Trophoblast cell (in vitro differentiated cells and primary cell): ENCODE measurements around the gene IL20RA.
A peak's percentile ranks its signal among the peaks of the same experiment; 100 is the strongest.

Experiments used
- DNase-seq, 2 donors: peaks; one replicate each; pipeline ENCODE4 v3.0.0-alpha.2; 2016
- H2AFZ ChIP-seq: 2 replicates; pipeline ENCODE4 v1.6.1; 2013; ENCODE audit warnings: low read length, moderate library complexity, mild to moderate bottlenecking; ENCODE audit not compliant: insufficient read depth, poor library complexity
- H2AK5ac ChIP-seq: 2 replicates; pipeline ENCODE4 v1.6.1; 2013; ENCODE audit warnings: mild to moderate bottlenecking, low read length
- H2BK120ac ChIP-seq: 2 replicates; pipeline ENCODE4 v1.6.1; 2013; ENCODE audit warnings: low read length, mild to moderate bottlenecking, moderate library complexity; ENCODE audit not compliant: insufficient read depth, poor library complexity
- H2BK12ac ChIP-seq: 2 replicates; pipeline ENCODE4 v1.6.1; 2013; ENCODE audit warnings: mild to moderate bottlenecking, low read length, moderate library complexity
- H2BK5ac ChIP-seq: 2 replicates; pipeline ENCODE4 v1.6.1; 2013; ENCODE audit warnings: low read length, low read depth, moderate library complexity, mild to moderate bottlenecking; ENCODE audit not compliant: poor library complexity
- H3K14ac ChIP-seq: 2 replicates; pipeline ENCODE4 v1.6.1; 2013; ENCODE audit warnings: mild to moderate bottlenecking, low read length
- H3K18ac ChIP-seq: 2 replicates; pipeline ENCODE4 v1.6.1; 2013; ENCODE audit warnings: mild to moderate bottlenecking, low read length
- H3K23ac ChIP-seq: 2 replicates; pipeline ENCODE4 v1.6.1; 2013; ENCODE audit warnings: low read length
- H3K27ac ChIP-seq: 2 replicates; pipeline ENCODE4 v1.5.1; 2013; ENCODE audit warnings: low read depth, mild to moderate bottlenecking, inconsistent platforms, low read length, moderate library complexity
- H3K27me3 ChIP-seq: 2 replicates; pipeline ENCODE4 v1.6.1; 2013; ENCODE audit warnings: inconsistent platforms, mild to moderate bottlenecking, low read length, moderate library complexity; ENCODE audit not compliant: insufficient read depth
- H3K36me3 ChIP-seq, 2 experiments: 1 replicate in 1 of 2; 2 replicates in 1 of 2; pipeline ENCODE4 v1.6.1; 2013; ENCODE audit warnings: low read length in 2 of 2, mild to moderate bottlenecking in 2 of 2, moderate library complexity in 1 of 2; ENCODE audit not compliant: insufficient read depth in 2 of 2, control insufficient read depth in 1 of 2
- H3K4ac ChIP-seq: 2 replicates; pipeline ENCODE4 v1.6.1; 2013; ENCODE audit warnings: low read depth, mild to moderate bottlenecking, low read length, moderate library complexity
- H3K4me1 ChIP-seq, 2 experiments: 1 replicate in 1 of 2; 2 replicates in 1 of 2; pipeline ENCODE4 v1.6.1; 2013; ENCODE audit warnings: low read length in 2 of 2, mild to moderate bottlenecking in 2 of 2, moderate library complexity in 1 of 2; ENCODE audit not compliant: insufficient read depth in 2 of 2, control insufficient read depth in 1 of 2
- H3K4me2 ChIP-seq: 2 replicates; pipeline ENCODE4 v1.6.1; 2013; ENCODE audit warnings: inconsistent platforms, mild to moderate bottlenecking, low read length, moderate library complexity
- H3K4me3 ChIP-seq: 2 replicates; pipeline ENCODE4 v1.5.1; 2013; ENCODE audit warnings: mild to moderate bottlenecking, low read depth, low read length, inconsistent platforms
- H3K79me1 ChIP-seq: one replicate; pipeline ENCODE4 v1.6.1; 2013; ENCODE audit warnings: low read length
- H3K79me2 ChIP-seq: 2 replicates; pipeline ENCODE4 v1.6.1; 2013; ENCODE audit warnings: low read length, mild to moderate bottlenecking; ENCODE audit not compliant: control insufficient read depth, insufficient read depth, poor library complexity
- H3K9ac ChIP-seq: 2 replicates; pipeline ENCODE4 v1.6.1; 2013; ENCODE audit warnings: mild to moderate bottlenecking, low read length
- H3K9me3 ChIP-seq: 2 replicates; pipeline ENCODE4 v1.6.1; 2013; ENCODE audit warnings: low read depth, mild to moderate bottlenecking, control low read depth, inconsistent platforms, low read length; ENCODE audit not compliant: insufficient read depth
- H4K12ac ChIP-seq: 2 replicates; pipeline ENCODE4 v1.6.1; 2013; ENCODE audit warnings: low read depth, mild to moderate bottlenecking, low read length, moderate library complexity
- H4K8ac ChIP-seq: 2 replicates; pipeline ENCODE4 v1.6.1; 2013; ENCODE audit warnings: low read depth, mild to moderate bottlenecking, low read length, moderate library complexity
- H4K91ac ChIP-seq: one replicate; pipeline ENCODE4 v1.6.1; 2013; ENCODE audit warnings: low read depth, mild to moderate bottlenecking, low read length, moderate library complexity
- WGBS: extraction: QIAGEN DNeasy Blood & Tissue Kit; methylation state at CpG from one replicate; pipeline ENCODE4 v1.1.7; 2013; ENCODE audit warnings: missing lambda C conversion rate; ENCODE audit not compliant: insufficient read length, insufficient coverage; ENCODE audit errors: extremely low coverage; 5-methylcytosine and 5-hydroxymethylcytosine counted together

The IL20RA gene

GRCh38 chr6:136959471-136959891 lies 85.3 kb downstream of the IL20RA start:
- no peak overlapping the region for H2AK5ac ChIP-seq
- H3K18ac ChIP-seq, result peak overlapping the region; percentile 2
- peak overlapping the region; percentile 9 for H2AFZ ChIP-seq
- peak overlapping the region; percentile 19 for H3K14ac ChIP-seq
- H3K4ac ChIP-seq, result no peak overlapping the region
- no peak overlapping the region for H3K9ac ChIP-seq
- peak overlapping the region; percentile 50 for H3K4me2 ChIP-seq
- H3K9me3 ChIP-seq, result no peaks in the 10 kb centered on the region
- peak overlapping the region; percentile 34 for H4K8ac ChIP-seq
- peak overlapping the region; percentile 45 for H2BK5ac ChIP-seq
- WGBS, result no CpG with 5 or more reads among the region's 14 CpGs
- peaks cover 20% of the 10 kb centered on the region for H3K79me1 ChIP-seq
- H3K23ac ChIP-seq, result no peak overlapping the region
- no peaks in the 10 kb centered on the region for H3K27me3 ChIP-seq
- no peak overlapping the region for H4K12ac ChIP-seq
- peak overlapping the region; percentile 84 for H3K27ac ChIP-seq
- peak; percentile 27 to 56 for DNase-seq
- H3K79me2 ChIP-seq, result no peaks in the 10 kb centered on the region
- H2BK120ac ChIP-seq, result peak overlapping the region; percentile 27
- peak overlapping the region; percentile 43 for H2BK12ac ChIP-seq
- H3K4me1 ChIP-seq, result peaks cover 10 to 18% of the 10 kb centered on the region in 2 experiments
- peak overlapping the region; percentile 46 for H4K91ac ChIP-seq
- no peak overlapping the region for H3K4me3 ChIP-seq
- H3K36me3 ChIP-seq, result no peaks in the 10 kb centered on the region

GRCh38 chr6:136958168-136958567 lies 86.6 kb downstream of the IL20RA start:
- Histone ChIP-seq H2BK12ac (peak overlapping the region; percentile 63), H3K36me3 (no peaks in the 10 kb centered on the region), H2AFZ (no peak overlapping the region), H3K27me3 (no peaks in the 10 kb centered on the region), H3K9me3 (no peaks in the 10 kb centered on the region), H3K23ac (no peak overlapping the region), H2BK5ac (no peak overlapping the region), H3K4ac (no peak overlapping the region), H3K27ac (no peak overlapping the region), H2BK120ac (peak overlapping the region; percentile 44), H4K91ac (peak overlapping the region; percentile 29), H2AK5ac (no peak overlapping the region), H3K4me1 (peaks cover 10 to 16% of the 10 kb centered on the region in 2 experiments), H3K9ac (no peak overlapping the region), H4K8ac (no peak overlapping the region), H4K12ac (no peak overlapping the region), H3K4me3 (no peak overlapping the region), H3K18ac (no peak overlapping the region), H3K79me2 (no peaks in the 10 kb centered on the region), H3K79me1 (peaks cover 19% of the 10 kb centered on the region), H3K4me2 (no peak overlapping the region), H3K14ac (no peak overlapping the region)
- DNase-seq, result no peak
- no CpG with 5 or more reads among the region's 5 CpGs for WGBS

GRCh38 chr6:136956590-136957544 lies 87.9 kb downstream of the IL20RA start:
- Histone ChIP-seq H2BK5ac (no peak overlapping the region), H3K9me3 (no peaks in the 10 kb centered on the region), H3K4me2 (no peak overlapping the region), H3K4me3 (no peak overlapping the region), H3K27ac (no peak overlapping the region), H2AFZ (no peak overlapping the region), H3K4me1 (peaks cover 10 to 14% of the 10 kb centered on the region in 2 experiments), H3K79me1 (peaks cover 19% of the 10 kb centered on the region), H3K79me2 (no peaks in the 10 kb centered on the region), H3K18ac (no peak overlapping the region), H4K12ac (peak overlapping the region; percentile 43), H2BK12ac (no peak overlapping the region), H4K91ac (peak overlapping the region; percentile 11), H3K14ac (no peak overlapping the region), H2AK5ac (no peak overlapping the region), H3K23ac (no peak overlapping the region), H3K27me3 (no peaks in the 10 kb centered on the region), H3K9ac (no peak overlapping the region), H4K8ac (peak overlapping the region; percentile 73), H2BK120ac (no peak overlapping the region), H3K4ac (no peak overlapping the region), H3K36me3 (no peaks in the 10 kb centered on the region)
- DNase-seq, result no peak
- WGBS, result no CpG with 5 or more reads among the region's 14 CpGs

- H3K27ac ChIP-seq, result no peak overlapping the region
- H3K4ac ChIP-seq, result no peak overlapping the region
- no peak overlapping the region for H3K9ac ChIP-seq
- DNase-seq, result no peak
- no peak overlapping the region for H2BK5ac ChIP-seq
- peaks cover 14% of the 10 kb centered on the region for H3K79me1 ChIP-seq
- H3K9me3 ChIP-seq, result no peaks in the 10 kb centered on the region
- no peaks in the 10 kb centered on the region for H3K79me2 ChIP-seq
- H4K8ac ChIP-seq, result no peak overlapping the region
- no peak overlapping the region for H2AFZ ChIP-seq
- no peak overlapping the region for H2BK120ac ChIP-seq
- no peak overlapping the region for H2BK12ac ChIP-seq
- WGBS, result no CpG with 5 or more reads among the region's 3 CpGs
- no peaks in the 10 kb centered on the region for H3K27me3 ChIP-seq
- no peak overlapping the region for H3K4me3 ChIP-seq
- no peak overlapping the region for H4K91ac ChIP-seq
- H3K36me3 ChIP-seq, result no peaks in the 10 kb centered on the region
- no peak overlapping the region for H3K4me2 ChIP-seq
- no peak overlapping the region for H3K18ac ChIP-seq
- no peak overlapping the region for H3K23ac ChIP-seq
- no peak overlapping the region for H3K14ac ChIP-seq
- no peak overlapping the region for H4K12ac ChIP-seq
- no peak overlapping the region for H2AK5ac ChIP-seq
- H3K4me1 ChIP-seq, result peaks cover 10 to 12% of the 10 kb centered on the region in 2 experiments
These were observed 89.6 kb downstream of the IL20RA start for GRCh38 chr6:136955123-136955522.
